GM23338 (cell line): ENCODE data around the gene SLC35F6. TPM values are rescaled to one million over a fixed set of nuclear protein-coding genes. Genes with fewer than 3 reads are reported as not detected.

ENCODE experiments used
- ATAC-seq: fragments of 200-7000 bp; cut with Tn5 transposase; 3 replicates; pipeline ENCODE4 v1.9.1; 2020
- DNase-seq: peaks from one replicate; pipeline ENCODE4 v3.0.0-alpha.2; 2015; ENCODE audit warnings: low spot score
- H2AFZ ChIP-seq: fragments of 200-600 bp; sonication (generic); 2 replicates; pipeline ENCODE4 v1.8.0; 2016; ENCODE audit warnings: antibody characterized with exemption, mild to moderate bottlenecking, moderate library complexity
- H3F3A ChIP-seq: fragments of 200-600 bp; sonication (generic); replicated peaks from 2 replicates; pipeline ENCODE4 v1.8.0; 2017; ENCODE audit warnings: antibody characterized with exemption, mixed run types, low read depth
- H3K27ac ChIP-seq: fragments of 200-600 bp; sonication (generic); 2 replicates; pipeline ENCODE4 v1.6.1; 2016; ENCODE audit warnings: low read depth
- H3K27me3 ChIP-seq: fragments of 200-600 bp; sonication (generic); 2 replicates; pipeline ENCODE4 v1.8.0; 2016; ENCODE audit warnings: mild to moderate bottlenecking, mixed run types, moderate library complexity; ENCODE audit not compliant: insufficient read depth
- H3K36me3 ChIP-seq: fragments of 200-600 bp; sonication (generic); 2 replicates; pipeline ENCODE4 v1.8.0; 2016; ENCODE audit warnings: mild to moderate bottlenecking; ENCODE audit not compliant: insufficient read depth
- H3K4me1 ChIP-seq: fragments of 200-600 bp; sonication (generic); 2 replicates; pipeline ENCODE4 v1.8.0; 2016; ENCODE audit warnings: mild to moderate bottlenecking, moderate library complexity; ENCODE audit not compliant: insufficient read depth
- H3K4me2 ChIP-seq: fragments of 200-600 bp; sonication (generic); 2 replicates; pipeline ENCODE4 v1.7.1; 2017; ENCODE audit warnings: mixed run types
- H3K4me3 ChIP-seq: fragments of 200-600 bp; sonication (generic); 2 replicates; pipeline ENCODE4 v1.6.1; 2016; ENCODE audit warnings: mixed run types
- H3K79me2 ChIP-seq: fragments of 200-600 bp; sonication (generic); replicated peaks from 2 replicates; pipeline ENCODE4 v1.8.0; 2017; ENCODE audit warnings: mild to moderate bottlenecking; ENCODE audit not compliant: insufficient read depth
- H3K9me2 ChIP-seq: fragments of 200-600 bp; sonication (generic); 2 replicates; pipeline ENCODE4 v1.8.0; 2017; ENCODE audit not compliant: insufficient read depth
- H4K20me1 ChIP-seq: fragments of 200-600 bp; sonication (generic); replicated peaks from 2 replicates; pipeline ENCODE4 v1.8.0; 2017; ENCODE audit warnings: mild to moderate bottlenecking; ENCODE audit not compliant: insufficient read depth
- H3K27ac Mint-ChIP-seq: 2 replicates; pipeline ENCODE4 v1.8.0; 2020; ENCODE audit warnings: inconsistent platforms, mild to moderate bottlenecking, moderate library complexity, mixed read lengths
- H3K27me3 Mint-ChIP-seq: 3 replicates; pipeline ENCODE4 v1.8.0; 2022; ENCODE audit warnings: low read depth, mild to moderate bottlenecking, moderate library complexity, mixed read lengths, inconsistent platforms; ENCODE audit not compliant: insufficient read depth, poor library complexity
- H3K36me3 Mint-ChIP-seq: 3 replicates; pipeline ENCODE4 v1.8.0; 2021; ENCODE audit warnings: low read depth, mild to moderate bottlenecking, inconsistent platforms, moderate library complexity, mixed read lengths
- H3K4me1 Mint-ChIP-seq: 3 replicates; pipeline ENCODE4 v1.8.0; 2020; ENCODE audit warnings: mild to moderate bottlenecking, inconsistent platforms, mixed read lengths
- H3K4me3 Mint-ChIP-seq: 3 replicates; pipeline ENCODE4 v1.8.0; 2021; ENCODE audit warnings: moderate library complexity, mild to moderate bottlenecking, inconsistent platforms, mixed read lengths
- H3K9me3 Mint-ChIP-seq: 3 replicates; pipeline ENCODE4 v1.8.0; 2020; ENCODE audit warnings: moderate library complexity, mild to moderate bottlenecking, inconsistent platforms, mixed read lengths
- CREB1 ChIP-seq: fragments of 250-450 bp; sonication (Bioruptor Pico); IDR thresholded peaks from 2 replicates; pipeline ENCODE4 v1.5.0; 2020; ENCODE audit warnings: low read depth, mild to moderate bottlenecking, moderate library complexity
- EZH2 ChIP-seq: fragments of 200-600 bp; sonication (generic); IDR thresholded peaks from one replicate; pipeline ENCODE4 v1.8.0; 2017; ENCODE audit warnings: antibody characterized with exemption, mild to moderate bottlenecking, low read depth; ENCODE audit not compliant: unreplicated experiment
- EZH2phosphoT487 ChIP-seq: fragments of 200-600 bp; sonication (generic); IDR thresholded peaks from one replicate; pipeline ENCODE4 v1.8.1; 2018; ENCODE audit warnings: antibody characterized with exemption; ENCODE audit not compliant: unreplicated experiment
- STAT1 ChIP-seq: IDR thresholded peaks from one replicate; pipeline ENCODE4 v1.6.1; 2016; ENCODE audit warnings: antibody characterized with exemption; ENCODE audit not compliant: unreplicated experiment
- polyA plus RNA-seq: library from polyadenylated mRNA; unstranded; fragments of >200 nt; fragmentation: Nextera tagmentation; extraction: Ambion mirVana; gene quantifications from 2 replicates; pipeline ENCODE4 v1.2.1, GENCODE V29; 2016
- total RNA-seq: library from RNA; depleted of rRNA; stranded (reverse); fragments of >200 nt; shearing (Covaris generic); gene quantifications from 2 replicates; pipeline ENCODE4 v1.2.3, GENCODE V29; 2014
- TF ChIP-seq, protein P1 (sequence below): IDR thresholded peaks from 2 replicates; pipeline ENCODE4 v1.6.1; 2016; ENCODE audit warnings: antibody characterized with exemption
- TF ChIP-seq, protein P2 (sequence below): fragments of 250-450 bp; sonication (Bioruptor Pico); IDR thresholded peaks from 2 replicates; pipeline ENCODE4 v1.5.0; 2020; ENCODE audit warnings: mild to moderate bottlenecking, moderate library complexity
- TF ChIP-seq, protein P3 (sequence below), 2 experiments: fragments of 200-600 bp in 1 of 2; sonication (generic) in 1 of 2; conservative IDR thresholded peaks; 2 replicates each; pipeline versions ENCODE4 v1.5.1 to v1.6.1; 2016 to 2017; ENCODE audit warnings: antibody characterized with exemption in 2 of 2, low read depth in 2 of 2, mild to moderate bottlenecking in 2 of 2, moderate library complexity in 1 of 2
- TF ChIP-seq, protein P4 (sequence below): IDR thresholded peaks from one replicate; pipeline ENCODE4 v1.6.1; 2018; ENCODE audit warnings: antibody characterized with exemption; ENCODE audit not compliant: unreplicated experiment

Gene SLC35F6
- total and polyA plus RNA-seq, 2 experiments from 2014 or later, result 6.0 to 15.0 TPM

DNA sequence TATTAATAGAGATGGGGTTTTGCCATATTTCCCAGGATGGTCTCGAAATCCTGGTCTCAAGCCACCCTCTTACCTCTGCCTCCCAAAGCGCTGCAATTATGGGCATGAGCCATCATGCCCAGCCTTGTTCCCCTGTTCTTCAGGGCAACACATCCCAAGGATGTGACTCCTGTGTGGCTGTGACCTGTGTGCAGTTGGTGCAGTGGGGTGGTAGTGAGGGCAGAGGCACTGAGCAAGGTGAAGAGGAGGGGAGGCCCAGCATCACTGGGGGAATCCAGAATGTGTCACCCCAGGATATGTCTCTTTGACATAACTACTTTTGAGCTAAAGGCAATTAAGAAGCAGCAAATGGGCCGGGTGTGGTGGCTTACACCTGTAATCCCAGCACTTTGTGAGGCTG is 45.1 kb downstream of the SLC35F6 start:
- H3K36me3 Mint-ChIP-seq, result no peaks in the 10 kb centered on the region
- DNase-seq, result no peak
- Histone ChIP-seq H3K36me3 (no peaks in the 10 kb centered on the region), H3K27me3 (no peaks in the 10 kb centered on the region), H3K4me1 (no peaks in the 10 kb centered on the region), H4K20me1 (no peaks in the 10 kb centered on the region), H2AFZ (no peak overlapping the region), H3K79me2 (no peaks in the 10 kb centered on the region), H3K4me2 (no peak overlapping the region), H3K4me3 (no peak overlapping the region), H3K27ac (no peak overlapping the region), H3F3A (no peaks in the 10 kb centered on the region), H3K9me2 (peaks cover 3% of the 10 kb centered on the region; the same call in 1 of the 2 replicates)
- H3K27ac Mint-ChIP-seq, result no peak overlapping the region
- no peaks in the 10 kb centered on the region for H3K4me1 Mint-ChIP-seq
- no peak for TF ChIP-seq EZH2phosphoT487
- H3K9me3 Mint-ChIP-seq, result no peaks in the 10 kb centered on the region
- ATAC-seq, result no peak
- H3K4me3 Mint-ChIP-seq, result no peak overlapping the region
- peaks cover 12% of the 10 kb centered on the region for H3K27me3 Mint-ChIP-seq

DNA sequence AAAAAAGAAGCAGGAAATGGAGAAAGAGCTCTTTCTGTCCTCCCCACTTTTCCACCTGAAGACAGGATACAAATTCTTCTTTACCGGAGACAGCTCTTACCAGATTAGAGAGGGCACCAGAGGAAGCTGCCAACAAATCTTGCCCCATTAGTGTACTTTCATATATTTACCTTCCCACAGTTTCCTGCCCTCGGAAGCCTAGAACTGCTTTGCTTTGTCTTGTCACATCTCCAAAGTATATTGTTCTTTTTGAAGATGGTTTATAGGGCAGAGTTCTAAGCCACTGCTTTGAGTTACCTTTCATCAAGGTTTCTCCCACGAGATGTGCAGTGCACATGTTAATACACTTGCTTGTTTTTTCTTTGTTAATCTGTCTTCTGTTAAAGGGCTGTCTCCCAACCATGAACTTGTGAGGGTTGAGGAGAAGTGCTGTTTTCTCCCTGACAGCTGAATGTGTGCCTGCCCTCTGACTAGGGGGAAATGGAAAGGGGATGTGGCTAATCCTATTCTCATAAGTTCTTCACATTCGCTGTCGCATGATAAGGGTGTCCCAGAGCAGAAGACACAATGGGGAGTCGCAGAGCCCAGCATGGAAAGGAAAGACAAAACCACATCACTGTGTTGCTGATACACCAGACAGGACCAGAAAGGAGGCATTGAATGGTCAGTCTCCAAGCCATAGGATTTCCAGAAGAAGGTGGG is 45.9 kb downstream of the SLC35F6 start:
- H3K27ac Mint-ChIP-seq, result no peak overlapping the region
- TF ChIP-seq, protein P1, sequence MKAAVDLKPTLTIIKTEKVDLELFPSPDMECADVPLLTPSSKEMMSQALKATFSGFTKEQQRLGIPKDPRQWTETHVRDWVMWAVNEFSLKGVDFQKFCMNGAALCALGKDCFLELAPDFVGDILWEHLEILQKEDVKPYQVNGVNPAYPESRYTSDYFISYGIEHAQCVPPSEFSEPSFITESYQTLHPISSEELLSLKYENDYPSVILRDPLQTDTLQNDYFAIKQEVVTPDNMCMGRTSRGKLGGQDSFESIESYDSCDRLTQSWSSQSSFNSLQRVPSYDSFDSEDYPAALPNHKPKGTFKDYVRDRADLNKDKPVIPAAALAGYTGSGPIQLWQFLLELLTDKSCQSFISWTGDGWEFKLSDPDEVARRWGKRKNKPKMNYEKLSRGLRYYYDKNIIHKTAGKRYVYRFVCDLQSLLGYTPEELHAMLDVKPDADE, result no peak
- TF ChIP-seq, protein P2, sequence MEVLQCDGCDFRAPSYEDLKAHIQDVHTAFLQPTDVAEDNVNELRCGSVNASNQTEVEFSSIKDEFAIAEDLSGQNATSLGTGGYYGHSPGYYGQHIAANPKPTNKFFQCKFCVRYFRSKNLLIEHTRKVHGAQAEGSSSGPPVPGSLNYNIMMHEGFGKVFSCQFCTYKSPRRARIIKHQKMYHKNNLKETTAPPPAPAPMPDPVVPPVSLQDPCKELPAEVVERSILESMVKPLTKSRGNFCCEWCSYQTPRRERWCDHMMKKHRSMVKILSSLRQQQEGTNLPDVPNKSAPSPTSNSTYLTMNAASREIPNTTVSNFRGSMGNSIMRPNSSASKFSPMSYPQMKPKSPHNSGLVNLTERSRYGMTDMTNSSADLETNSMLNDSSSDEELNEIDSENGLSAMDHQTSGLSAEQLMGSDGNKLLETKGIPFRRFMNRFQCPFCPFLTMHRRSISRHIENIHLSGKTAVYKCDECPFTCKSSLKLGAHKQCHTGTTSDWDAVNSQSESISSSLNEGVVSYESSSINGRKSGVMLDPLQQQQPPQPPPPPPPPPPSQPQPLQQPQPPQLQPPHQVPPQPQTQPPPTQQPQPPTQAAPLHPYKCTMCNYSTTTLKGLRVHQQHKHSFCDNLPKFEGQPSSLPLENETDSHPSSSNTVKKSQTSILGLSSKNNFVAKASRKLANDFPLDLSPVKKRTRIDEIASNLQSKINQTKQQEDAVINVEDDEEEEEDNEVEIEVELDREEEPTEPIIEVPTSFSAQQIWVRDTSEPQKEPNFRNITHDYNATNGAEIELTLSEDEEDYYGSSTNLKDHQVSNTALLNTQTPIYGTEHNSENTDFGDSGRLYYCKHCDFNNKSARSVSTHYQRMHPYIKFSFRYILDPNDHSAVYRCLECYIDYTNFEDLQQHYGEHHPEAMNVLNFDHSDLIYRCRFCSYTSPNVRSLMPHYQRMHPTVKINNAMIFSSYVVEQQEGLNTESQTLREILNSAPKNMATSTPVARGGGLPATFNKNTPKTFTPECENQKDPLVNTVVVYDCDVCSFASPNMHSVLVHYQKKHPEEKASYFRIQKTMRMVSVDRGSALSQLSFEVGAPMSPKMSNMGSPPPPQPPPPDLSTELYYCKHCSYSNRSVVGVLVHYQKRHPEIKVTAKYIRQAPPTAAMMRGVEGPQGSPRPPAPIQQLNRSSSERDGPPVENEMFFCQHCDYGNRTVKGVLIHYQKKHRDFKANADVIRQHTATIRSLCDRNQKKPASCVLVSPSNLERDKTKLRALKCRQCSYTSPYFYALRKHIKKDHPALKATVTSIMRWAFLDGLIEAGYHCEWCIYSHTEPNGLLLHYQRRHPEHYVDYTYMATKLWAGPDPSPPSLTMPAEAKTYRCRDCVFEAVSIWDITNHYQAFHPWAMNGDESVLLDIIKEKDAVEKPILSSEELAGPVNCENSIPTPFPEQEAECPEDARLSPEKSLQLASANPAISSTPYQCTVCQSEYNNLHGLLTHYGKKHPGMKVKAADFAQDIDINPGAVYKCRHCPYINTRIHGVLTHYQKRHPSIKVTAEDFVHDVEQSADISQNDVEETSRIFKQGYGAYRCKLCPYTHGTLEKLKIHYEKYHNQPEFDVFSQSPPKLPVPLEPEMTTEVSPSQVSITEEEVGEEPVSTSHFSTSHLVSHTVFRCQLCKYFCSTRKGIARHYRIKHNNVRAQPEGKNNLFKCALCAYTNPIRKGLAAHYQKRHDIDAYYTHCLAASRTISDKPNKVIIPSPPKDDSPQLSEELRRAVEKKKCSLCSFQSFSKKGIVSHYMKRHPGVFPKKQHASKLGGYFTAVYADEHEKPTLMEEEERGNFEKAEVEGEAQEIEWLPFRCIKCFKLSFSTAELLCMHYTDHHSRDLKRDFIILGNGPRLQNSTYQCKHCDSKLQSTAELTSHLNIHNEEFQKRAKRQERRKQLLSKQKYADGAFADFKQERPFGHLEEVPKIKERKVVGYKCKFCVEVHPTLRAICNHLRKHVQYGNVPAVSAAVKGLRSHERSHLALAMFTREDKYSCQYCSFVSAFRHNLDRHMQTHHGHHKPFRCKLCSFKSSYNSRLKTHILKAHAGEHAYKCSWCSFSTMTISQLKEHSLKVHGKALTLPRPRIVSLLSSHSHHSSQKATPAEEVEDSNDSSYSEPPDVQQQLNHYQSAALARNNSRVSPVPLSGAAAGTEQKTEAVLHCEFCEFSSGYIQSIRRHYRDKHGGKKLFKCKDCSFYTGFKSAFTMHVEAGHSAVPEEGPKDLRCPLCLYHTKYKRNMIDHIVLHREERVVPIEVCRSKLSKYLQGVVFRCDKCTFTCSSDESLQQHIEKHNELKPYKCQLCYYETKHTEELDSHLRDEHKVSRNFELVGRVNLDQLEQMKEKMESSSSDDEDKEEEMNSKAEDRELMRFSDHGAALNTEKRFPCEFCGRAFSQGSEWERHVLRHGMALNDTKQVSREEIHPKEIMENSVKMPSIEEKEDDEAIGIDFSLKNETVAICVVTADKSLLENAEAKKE, result no peak
- TF ChIP-seq STAT1, result no peak
- TF ChIP-seq, protein P3, sequence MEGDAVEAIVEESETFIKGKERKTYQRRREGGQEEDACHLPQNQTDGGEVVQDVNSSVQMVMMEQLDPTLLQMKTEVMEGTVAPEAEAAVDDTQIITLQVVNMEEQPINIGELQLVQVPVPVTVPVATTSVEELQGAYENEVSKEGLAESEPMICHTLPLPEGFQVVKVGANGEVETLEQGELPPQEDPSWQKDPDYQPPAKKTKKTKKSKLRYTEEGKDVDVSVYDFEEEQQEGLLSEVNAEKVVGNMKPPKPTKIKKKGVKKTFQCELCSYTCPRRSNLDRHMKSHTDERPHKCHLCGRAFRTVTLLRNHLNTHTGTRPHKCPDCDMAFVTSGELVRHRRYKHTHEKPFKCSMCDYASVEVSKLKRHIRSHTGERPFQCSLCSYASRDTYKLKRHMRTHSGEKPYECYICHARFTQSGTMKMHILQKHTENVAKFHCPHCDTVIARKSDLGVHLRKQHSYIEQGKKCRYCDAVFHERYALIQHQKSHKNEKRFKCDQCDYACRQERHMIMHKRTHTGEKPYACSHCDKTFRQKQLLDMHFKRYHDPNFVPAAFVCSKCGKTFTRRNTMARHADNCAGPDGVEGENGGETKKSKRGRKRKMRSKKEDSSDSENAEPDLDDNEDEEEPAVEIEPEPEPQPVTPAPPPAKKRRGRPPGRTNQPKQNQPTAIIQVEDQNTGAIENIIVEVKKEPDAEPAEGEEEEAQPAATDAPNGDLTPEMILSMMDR (conservative IDR thresholded peaks at IDR 0.05; ENCODE audit: low read depth in 2 of 2), result no peak
- TF ChIP-seq EZH2, result no peak
- TF ChIP-seq CREB1 (CRISPR knock-in tag), result no peak
- TF ChIP-seq, protein P4, sequence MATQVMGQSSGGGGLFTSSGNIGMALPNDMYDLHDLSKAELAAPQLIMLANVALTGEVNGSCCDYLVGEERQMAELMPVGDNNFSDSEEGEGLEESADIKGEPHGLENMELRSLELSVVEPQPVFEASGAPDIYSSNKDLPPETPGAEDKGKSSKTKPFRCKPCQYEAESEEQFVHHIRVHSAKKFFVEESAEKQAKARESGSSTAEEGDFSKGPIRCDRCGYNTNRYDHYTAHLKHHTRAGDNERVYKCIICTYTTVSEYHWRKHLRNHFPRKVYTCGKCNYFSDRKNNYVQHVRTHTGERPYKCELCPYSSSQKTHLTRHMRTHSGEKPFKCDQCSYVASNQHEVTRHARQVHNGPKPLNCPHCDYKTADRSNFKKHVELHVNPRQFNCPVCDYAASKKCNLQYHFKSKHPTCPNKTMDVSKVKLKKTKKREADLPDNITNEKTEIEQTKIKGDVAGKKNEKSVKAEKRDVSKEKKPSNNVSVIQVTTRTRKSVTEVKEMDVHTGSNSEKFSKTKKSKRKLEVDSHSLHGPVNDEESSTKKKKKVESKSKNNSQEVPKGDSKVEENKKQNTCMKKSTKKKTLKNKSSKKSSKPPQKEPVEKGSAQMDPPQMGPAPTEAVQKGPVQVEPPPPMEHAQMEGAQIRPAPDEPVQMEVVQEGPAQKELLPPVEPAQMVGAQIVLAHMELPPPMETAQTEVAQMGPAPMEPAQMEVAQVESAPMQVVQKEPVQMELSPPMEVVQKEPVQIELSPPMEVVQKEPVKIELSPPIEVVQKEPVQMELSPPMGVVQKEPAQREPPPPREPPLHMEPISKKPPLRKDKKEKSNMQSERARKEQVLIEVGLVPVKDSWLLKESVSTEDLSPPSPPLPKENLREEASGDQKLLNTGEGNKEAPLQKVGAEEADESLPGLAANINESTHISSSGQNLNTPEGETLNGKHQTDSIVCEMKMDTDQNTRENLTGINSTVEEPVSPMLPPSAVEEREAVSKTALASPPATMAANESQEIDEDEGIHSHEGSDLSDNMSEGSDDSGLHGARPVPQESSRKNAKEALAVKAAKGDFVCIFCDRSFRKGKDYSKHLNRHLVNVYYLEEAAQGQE, result no peak

More for the DNA sequence above, 45.9 kb downstream of the SLC35F6 start:
- no peaks in the 10 kb centered on the region for H3K79me2 ChIP-seq
- no peak for DNase-seq
- Mint-ChIP-seq H3K27me3 (peaks cover 12% of the 10 kb centered on the region), H3K4me3 (no peak overlapping the region), H3K9me3 (no peaks in the 10 kb centered on the region; the same call in 2 of the 3 replicates), H3K36me3 (no peaks in the 10 kb centered on the region), H3K4me1 (no peaks in the 10 kb centered on the region)
- no peaks in the 10 kb centered on the region for H4K20me1 ChIP-seq
- no peaks in the 10 kb centered on the region for H3K4me1 ChIP-seq
- H3K36me3 ChIP-seq, result no peaks in the 10 kb centered on the region
- H3K27ac ChIP-seq, result no peak overlapping the region
- H3K4me3 ChIP-seq, result no peak overlapping the region
- no peak overlapping the region for H3K4me2 ChIP-seq
- peaks cover 3% of the 10 kb centered on the region; the same call in 1 of the 2 replicates for H3K9me2 ChIP-seq
- no peak for ATAC-seq
- H2AFZ ChIP-seq, result no peak overlapping the region
- H3K27me3 ChIP-seq, result no peaks in the 10 kb centered on the region
- no peaks in the 10 kb centered on the region for H3F3A ChIP-seq
